K562 (cell line): ENCODE measurements around the gene ELAC2. TPM values are rescaled to one million over a fixed set of nuclear protein-coding genes. Genes with fewer than 3 reads are reported as not detected.

ENCODE experiments used
- ATAC-seq: fragments of 200-7000 bp; cut with Tn5 transposase; 3 replicates; pipeline ENCODE4 v1.9.1; 2020; ENCODE audit warnings: moderate library complexity
- BruUV-seq: library from RNA; stranded (reverse); fragments of 400-500 nt; replicated peaks from 2 replicates; lab custom pipeline; 2021; lab: Mats Ljungman, UMichigan
- CTCF ChIA-PET: fragments of 300-600 bp; formaldehyde crosslinking; extraction: SDS; loops from one replicate; lab custom pipeline; 2021; ENCODE audit warnings: low intra/inter-chr PET ratio; lab: Yijun Ruan, JAX
- POLR2A ChIA-PET: fragments of 300-600, 350-650 bp; sonication (Branson Sonifier 250); formaldehyde crosslinking; extraction: SDS; loops from one replicate; lab custom pipeline; 2021; ENCODE audit warnings: antibody characterized with exemption, inconsistent platforms; lab: Yijun Ruan, JAX
- DNase-seq, 4 experiments: peaks; one replicate each; pipeline versions ENCODE4 v3.0.0 to v3.0.0-alpha.2; 2011 to 2018; ENCODE audit warnings: low spot score in 3 of 4, mixed read lengths in 3 of 4; ENCODE audit errors: extremely low read depth in 1 of 4
- FAIRE-seq: peaks from 2 replicates; lab custom pipeline; 2011; peaks lifted over from hg19 to GRCh38; lab: Jason Lieb, UNC
- H2AFZ ChIP-seq: 2 replicates; pipeline ENCODE4 v1.6.0; 2011; ENCODE audit warnings: low read depth, low read length, control low read depth, inconsistent platforms
- H3K27ac ChIP-seq: fragments of 200-600 bp; 3 replicates; pipeline ENCODE4 v1.8.0; 2011; ENCODE audit warnings: low read depth, mild to moderate bottlenecking, control low read depth, inconsistent platforms, low read length, moderate library complexity, mixed read lengths; ENCODE audit errors: extremely low read depth
- H3K27me3 ChIP-seq, 2 experiments: fragments of 300-600 bp in 1 of 2; 2 replicates in 1 of 2; 3 replicates in 1 of 2; pipeline versions ENCODE4 v1.6.0 to v1.8.0; 2011; ENCODE audit warnings: inconsistent platforms in 2 of 2, low read length in 2 of 2, mild to moderate bottlenecking in 1 of 2, mixed read lengths in 1 of 2, moderate library complexity in 1 of 2; ENCODE audit not compliant: control insufficient read depth in 2 of 2, insufficient read depth in 2 of 2
- H3K36me3 ChIP-seq: fragments of 300-600 bp; 3 replicates; pipeline ENCODE4 v1.8.0; 2011; ENCODE audit warnings: mild to moderate bottlenecking, low read length, inconsistent platforms; ENCODE audit not compliant: control insufficient read depth, insufficient read depth
- H3K4me1 ChIP-seq, 2 experiments: fragments of 200-600 bp in 1 of 2; replicated peaks in 1 of 2; 2 replicates in 1 of 2; 3 replicates in 1 of 2; pipeline versions ENCODE4 v1.5.1 to v1.8.0; 2011; ENCODE audit warnings: inconsistent platforms in 2 of 2, low read length in 2 of 2, mild to moderate bottlenecking in 1 of 2, mixed read lengths in 1 of 2, moderate library complexity in 1 of 2; ENCODE audit not compliant: control insufficient read depth in 2 of 2, insufficient read depth in 2 of 2
- H3K4me2 ChIP-seq: 2 replicates; pipeline ENCODE4 v1.6.1; 2011; ENCODE audit warnings: low read length, control low read depth, inconsistent platforms, mixed read lengths; ENCODE audit not compliant: insufficient read depth
- H3K4me3 ChIP-seq: fragments of 200-600 bp; sonication (generic), shearing (Covaris generic); 2 replicates; pipeline ENCODE4 v1.5.1; 2016; ENCODE audit warnings: control low read depth, inconsistent platforms
- H3K79me2 ChIP-seq: fragments of 200-600 bp; 3 replicates; pipeline ENCODE4 v1.8.0; 2011; ENCODE audit warnings: low read length, inconsistent platforms; ENCODE audit not compliant: control insufficient read depth, insufficient read depth
- H3K9ac ChIP-seq, 2 experiments: 2 replicates each; pipeline versions ENCODE4 v1.6.0 to v1.6.1; 2011; ENCODE audit warnings: low read depth in 2 of 2, low read length in 2 of 2, control low read depth in 1 of 2, inconsistent platforms in 1 of 2, mild to moderate bottlenecking in 1 of 2, mixed read lengths in 1 of 2; ENCODE audit not compliant: insufficient read depth in 1 of 2
- H3K9me1 ChIP-seq: one replicate; pipeline ENCODE4 v1.6.0; 2011; ENCODE audit warnings: inconsistent platforms, mild to moderate bottlenecking, low read length, moderate library complexity; ENCODE audit not compliant: control insufficient read depth, insufficient read depth
- H3K9me3 ChIP-seq: replicated peaks from 2 replicates; pipeline ENCODE4 v1.5.1; 2011; ENCODE audit warnings: low read depth, low read length, inconsistent platforms; ENCODE audit not compliant: control insufficient read depth, insufficient read depth
- H4K20me1 ChIP-seq: replicated peaks from 2 replicates; pipeline ENCODE4 v1.6.1; 2011; ENCODE audit warnings: low read length, inconsistent platforms, mixed read lengths; ENCODE audit not compliant: control insufficient read depth, insufficient read depth
- ADNP ChIP-seq: fragments of 200-800 bp; sonication (Bioruptor generic); IDR thresholded peaks from 2 replicates; pipeline ENCODE4 v1.6.1; 2016; ENCODE audit warnings: missing genetic modification characterization, missing compliant biosample characterization
- CXXC5 ChIP-seq: fragments of 250-450 bp; sonication (Bioruptor Pico); IDR thresholded peaks from 2 replicates; pipeline ENCODE4 v1.8.0; 2022; ENCODE audit warnings: inconsistent platforms, mild to moderate bottlenecking, moderate library complexity
- DMBX1 ChIP-seq: fragments of 250-450 bp; sonication (Bioruptor Pico); IDR thresholded peaks from 2 replicates; pipeline ENCODE4 v1.8.0; 2022; ENCODE audit warnings: inconsistent platforms, mild to moderate bottlenecking, moderate library complexity, borderline replicate concordance
- EGR1 ChIP-seq: fragments of 450-650 bp; conservative IDR thresholded peaks from 2 replicates; pipeline ENCODE4 v1.6.1; 2017; ENCODE audit warnings: mild to moderate bottlenecking
- HEY1 ChIP-seq: fragments of 250-450 bp; sonication (Bioruptor Pico); IDR thresholded peaks from 2 replicates; pipeline ENCODE4 v1.5.0; 2020; ENCODE audit warnings: mild to moderate bottlenecking, moderate library complexity, borderline replicate concordance
- HMG20A ChIP-seq: fragments of 450-650 bp; formaldehyde crosslinking; conservative IDR thresholded peaks from 2 replicates; pipeline ENCODE4 v1.4.0; 2020; ENCODE audit warnings: mild to moderate bottlenecking, mixed read lengths
- MAFF ChIP-seq: IDR thresholded peaks from 2 replicates; pipeline ENCODE4 v1.6.1; 2012; ENCODE audit warnings: low read length, improper control_type of control experiment
- NR1H2 ChIP-seq: sonication (generic); formaldehyde crosslinking; IDR thresholded peaks from 2 replicates; pipeline ENCODE4 v1.4.0; 2020; ENCODE audit warnings: mild to moderate bottlenecking, missing genetic modification reagents
- PYGO2 ChIP-seq: fragments of 450-650 bp; IDR thresholded peaks from 2 replicates; pipeline ENCODE4 v1.6.1; 2016; ENCODE audit warnings: mild to moderate bottlenecking, missing genetic modification characterization, moderate library complexity, missing compliant biosample characterization
- ZNF551 ChIP-seq: fragments of 250-450 bp; sonication (Bioruptor Pico); IDR thresholded peaks from 2 replicates; pipeline ENCODE4 v1.5.0; 2021; ENCODE audit warnings: mild to moderate bottlenecking, moderate library complexity
- ZNF699 ChIP-seq: fragments of 250-450 bp; sonication (Bioruptor Pico); IDR thresholded peaks from 2 replicates; pipeline ENCODE4 v1.8.0; 2021; ENCODE audit warnings: mild to moderate bottlenecking, moderate library complexity; ENCODE audit not compliant: insufficient replicate concordance
- WGBS: fragments of 100-300 bp; shearing (Covaris generic); methylation state at CpG from one replicate; pipeline ENCODE4 v1.1.6; 2016; ENCODE audit warnings: low coverage, mixed read lengths; ENCODE audit not compliant: insufficient coverage; ENCODE audit errors: missing lambda C conversion rate; 5-methylcytosine and 5-hydroxymethylcytosine counted together
- in situ Hi-C: fragments of 300-500 bp; cut with MboI; formaldehyde crosslinking; loops from 4 replicates; pipeline ENCODE4 v1.15.0; 2018; ENCODE audit warnings: inconsistent platforms, mixed read lengths
- intact Hi-C: fragments of 100-400 bp; cut with micrococcal nuclease; formaldehyde crosslinking; loops from 2 replicates; pipeline ENCODE4 v1.14.2; 2022
- polyA plus RNA-seq, 8 experiments: library from polyadenylated mRNA; depleted of rRNA in 4 of 8; stranded (reverse) in 5 of 8; unstranded in 3 of 8; fragments of >200 nt; fragmentation: Nextera tagmentation in 2 of 8; fragmentation: Illumina TruSeq in 1 of 8; extraction: Ambion mirVana in 2 of 8; extraction: Trizol in 1 of 8; gene quantifications; 2 replicates each; pipeline versions ENCODE4 v1.2.1 to v1.2.3, GENCODE V29; 2011 to 2014; ENCODE audit warnings: inconsistent platforms in 1 of 8, missing spikeins in 1 of 8
- total RNA-seq, 7 experiments: library from RNA; depleted of rRNA in 6 of 7; stranded (reverse); fragments of >200 nt in 6 of 7; fragmentation: Illumina TruSeq in 2 of 7; extraction: Trizol in 2 of 7; gene quantifications; 2 replicates each; pipeline versions ENCODE4 v1.2.1 to v1.2.3, GENCODE V29; 2011 to 2021; ENCODE audit warnings: low replicate concordance in 1 of 7
- TF ChIP-seq, protein P1 (sequence below): fragments of 450-650 bp; IDR thresholded peaks from 2 replicates; pipeline ENCODE4 v1.6.1; 2016; ENCODE audit warnings: antibody characterized with exemption
- TF ChIP-seq, protein P2 (sequence below): fragments of 250-450 bp; sonication (Bioruptor Pico); IDR thresholded peaks from 2 replicates; pipeline ENCODE4 v1.5.0; 2020; ENCODE audit warnings: mild to moderate bottlenecking
- TF ChIP-seq, protein P3 (sequence below): fragments of 250-450 bp; sonication (Bioruptor Pico); IDR thresholded peaks from 2 replicates; pipeline ENCODE4 v1.4.0; 2020

ELAC2 gene
- total and polyA plus RNA-seq, 9 of the 15 experiments (the other 6 are each of a cell fraction or from before 2014, with no cell fraction given), result 4.5 to 129 (median 70.6) TPM

DNA sequence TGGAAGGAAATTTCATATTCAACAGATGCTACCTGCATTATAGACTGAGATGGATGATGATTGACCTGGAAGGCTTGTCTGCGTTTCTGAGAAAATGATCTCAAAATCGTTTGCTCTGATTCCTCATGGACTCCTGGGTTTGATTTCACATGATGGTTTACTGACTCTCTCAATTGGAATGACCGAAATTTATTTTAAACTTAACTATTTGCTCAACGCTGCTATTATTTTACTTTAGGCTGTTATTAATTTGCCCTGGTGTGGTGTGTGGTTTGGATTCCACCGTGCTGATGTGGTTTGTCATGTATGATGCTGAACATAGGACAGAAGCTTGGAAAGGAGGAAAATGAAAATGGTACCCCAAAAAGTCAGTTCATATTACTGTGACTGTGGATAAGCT is 37.3 kb upstream of the ELAC2 start (continued):
- TF ChIP-seq DMBX1 (CRISPR knock-in tag) (no peak), HEY1 (CRISPR knock-in tag) (no peak), HMG20A (no peak), EGR1 (no peak), MAFF (no peak)
- TF ChIP-seq, protein P1, sequence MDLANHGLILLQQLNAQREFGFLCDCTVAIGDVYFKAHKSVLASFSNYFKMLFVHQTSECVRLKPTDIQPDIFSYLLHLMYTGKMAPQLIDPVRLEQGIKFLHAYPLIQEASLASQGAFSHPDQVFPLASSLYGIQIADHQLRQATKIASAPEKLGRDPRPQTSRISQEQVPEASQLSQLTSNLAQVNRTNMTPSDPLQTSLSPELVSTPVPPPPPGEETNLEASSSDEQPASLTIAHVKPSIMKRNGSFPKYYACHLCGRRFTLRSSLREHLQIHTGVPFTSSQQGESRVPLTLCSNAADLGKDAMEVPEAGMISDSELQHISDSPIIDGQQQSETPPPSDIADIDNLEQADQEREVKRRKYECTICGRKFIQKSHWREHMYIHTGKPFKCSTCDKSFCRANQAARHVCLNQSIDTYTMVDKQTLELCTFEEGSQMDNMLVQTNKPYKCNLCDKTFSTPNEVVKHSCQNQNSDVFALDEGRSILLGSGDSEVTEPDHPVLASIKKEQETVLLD, result no peak

DNA sequence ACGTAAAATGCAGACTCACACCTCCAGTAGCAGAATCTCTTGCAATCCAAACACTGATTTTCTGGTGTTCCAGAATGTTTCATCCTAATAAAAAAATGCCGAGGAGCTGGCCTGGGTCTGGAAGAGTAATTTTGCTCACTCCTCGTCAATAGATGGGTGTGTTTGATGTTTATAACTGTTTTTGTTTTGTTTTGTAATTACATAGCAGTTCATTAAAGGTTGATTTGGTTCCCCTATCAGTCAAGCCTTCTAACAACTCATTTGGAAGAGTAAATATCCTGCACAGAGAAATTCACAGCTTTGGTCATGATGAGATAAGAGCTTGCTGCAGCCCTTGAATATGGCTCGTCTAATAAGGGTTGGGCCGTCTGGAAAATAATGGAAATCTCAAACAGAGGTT is 36.8 kb upstream of the ELAC2 start:
- H3K4me1 ChIP-seq, result no peaks in the 10 kb centered on the region
- H3K79me2 ChIP-seq, result no peaks in the 10 kb centered on the region
- no peaks in the 10 kb centered on the region for H3K9me3 ChIP-seq
- ChIA-PET POLR2A (no interaction called here), CTCF (no interaction called here)
- no peak overlapping the region for H2AFZ ChIP-seq
- WGBS, result 0% methylated on average over 5 of the region's 5 CpGs
- no peak overlapping the region for H3K27ac ChIP-seq
- H3K4me3 ChIP-seq, result no peak overlapping the region
- DNase-seq (no peak), ATAC-seq (no peak), FAIRE-seq (no peak)
- BruUV-seq, result no TSS peak
- peaks cover 0 to 16% of the 10 kb centered on the region in 2 experiments; a peak in 2 of 5 replicates for H3K27me3 ChIP-seq
- H3K4me2 ChIP-seq, result no peak overlapping the region
- no peak overlapping the region for H3K9ac ChIP-seq
- no peaks in the 10 kb centered on the region for H3K36me3 ChIP-seq
- intact Hi-C loops (no loop called here), in situ Hi-C loops (no loop called here)
- H3K9me1 ChIP-seq, result no peaks in the 10 kb centered on the region
- no peaks in the 10 kb centered on the region for H4K20me1 ChIP-seq
- TF ChIP-seq ZNF699 (CRISPR knock-in tag) (no peak), CXXC5 (CRISPR knock-in tag) (no peak), ADNP (tag) (no peak), NR1H2 (CRISPR knock-in tag) (no peak), ZNF551 (CRISPR knock-in tag) (no peak), PYGO2 (tag) (no peak)
- TF ChIP-seq, protein P2, sequence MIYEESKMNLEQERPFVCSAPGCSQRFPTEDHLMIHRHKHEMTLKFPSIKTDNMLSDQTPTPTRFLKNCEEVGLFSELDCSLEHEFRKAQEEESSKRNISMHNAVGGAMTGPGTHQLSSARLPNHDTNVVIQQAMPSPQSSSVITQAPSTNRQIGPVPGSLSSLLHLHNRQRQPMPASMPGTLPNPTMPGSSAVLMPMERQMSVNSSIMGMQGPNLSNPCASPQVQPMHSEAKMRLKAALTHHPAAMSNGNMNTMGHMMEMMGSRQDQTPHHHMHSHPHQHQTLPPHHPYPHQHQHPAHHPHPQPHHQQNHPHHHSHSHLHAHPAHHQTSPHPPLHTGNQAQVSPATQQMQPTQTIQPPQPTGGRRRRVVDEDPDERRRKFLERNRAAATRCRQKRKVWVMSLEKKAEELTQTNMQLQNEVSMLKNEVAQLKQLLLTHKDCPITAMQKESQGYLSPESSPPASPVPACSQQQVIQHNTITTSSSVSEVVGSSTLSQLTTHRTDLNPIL, result no peak
- TF ChIP-seq, protein P3, sequence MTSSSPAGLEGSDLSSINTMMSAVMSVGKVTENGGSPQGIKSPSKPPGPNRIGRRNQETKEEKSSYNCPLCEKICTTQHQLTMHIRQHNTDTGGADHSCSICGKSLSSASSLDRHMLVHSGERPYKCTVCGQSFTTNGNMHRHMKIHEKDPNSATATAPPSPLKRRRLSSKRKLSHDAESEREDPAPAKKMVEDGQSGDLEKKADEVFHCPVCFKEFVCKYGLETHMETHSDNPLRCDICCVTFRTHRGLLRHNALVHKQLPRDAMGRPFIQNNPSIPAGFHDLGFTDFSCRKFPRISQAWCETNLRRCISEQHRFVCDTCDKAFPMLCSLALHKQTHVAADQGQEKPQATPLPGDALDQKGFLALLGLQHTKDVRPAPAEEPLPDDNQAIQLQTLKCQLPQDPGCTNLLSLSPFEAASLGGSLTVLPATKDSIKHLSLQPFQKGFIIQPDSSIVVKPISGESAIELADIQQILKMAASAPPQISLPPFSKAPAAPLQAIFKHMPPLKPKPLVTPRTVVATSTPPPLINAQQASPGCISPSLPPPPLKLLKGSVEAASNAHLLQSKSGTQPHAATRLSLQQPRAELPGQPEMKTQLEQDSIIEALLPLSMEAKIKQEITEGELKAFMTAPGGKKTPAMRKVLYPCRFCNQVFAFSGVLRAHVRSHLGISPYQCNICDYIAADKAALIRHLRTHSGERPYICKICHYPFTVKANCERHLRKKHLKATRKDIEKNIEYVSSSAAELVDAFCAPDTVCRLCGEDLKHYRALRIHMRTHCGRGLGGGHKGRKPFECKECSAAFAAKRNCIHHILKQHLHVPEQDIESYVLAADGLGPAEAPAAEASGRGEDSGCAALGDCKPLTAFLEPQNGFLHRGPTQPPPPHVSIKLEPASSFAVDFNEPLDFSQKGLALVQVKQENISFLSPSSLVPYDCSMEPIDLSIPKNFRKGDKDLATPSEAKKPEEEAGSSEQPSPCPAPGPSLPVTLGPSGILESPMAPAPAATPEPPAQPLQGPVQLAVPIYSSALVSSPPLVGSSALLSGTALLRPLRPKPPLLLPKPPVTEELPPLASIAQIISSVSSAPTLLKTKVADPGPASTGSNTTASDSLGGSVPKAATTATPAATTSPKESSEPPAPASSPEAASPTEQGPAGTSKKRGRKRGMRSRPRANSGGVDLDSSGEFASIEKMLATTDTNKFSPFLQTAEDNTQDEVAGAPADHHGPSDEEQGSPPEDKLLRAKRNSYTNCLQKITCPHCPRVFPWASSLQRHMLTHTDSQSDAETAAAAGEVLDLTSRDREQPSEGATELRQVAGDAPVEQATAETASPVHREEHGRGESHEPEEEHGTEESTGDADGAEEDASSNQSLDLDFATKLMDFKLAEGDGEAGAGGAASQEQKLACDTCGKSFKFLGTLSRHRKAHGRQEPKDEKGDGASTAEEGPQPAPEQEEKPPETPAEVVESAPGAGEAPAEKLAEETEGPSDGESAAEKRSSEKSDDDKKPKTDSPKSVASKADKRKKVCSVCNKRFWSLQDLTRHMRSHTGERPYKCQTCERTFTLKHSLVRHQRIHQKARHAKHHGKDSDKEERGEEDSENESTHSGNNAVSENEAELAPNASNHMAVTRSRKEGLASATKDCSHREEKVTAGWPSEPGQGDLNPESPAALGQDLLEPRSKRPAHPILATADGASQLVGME (CRISPR knock-in tag), result no peak
